WERI-Rb-1 (cell line): Measurements from ENCODE around the gene NMNAT3.

ENCODE experiments used
- DNase-seq: peaks from one replicate; pipeline ENCODE4 v3.0.0-alpha.2; 2020
- H3K27ac ChIP-seq: fragments of 250-450 bp; sonication (Bioruptor Pico); 2 replicates; pipeline ENCODE4 v1.5.1; 2020; ENCODE audit warnings: mild to moderate bottlenecking, moderate library complexity
- H3K27me3 ChIP-seq: fragments of 250-450 bp; sonication (Bioruptor Pico); 2 replicates; pipeline ENCODE4 v1.5.1; 2021; ENCODE audit warnings: mild to moderate bottlenecking, low read depth, moderate library complexity; ENCODE audit not compliant: insufficient read depth, severe bottlenecking
- H3K36me3 ChIP-seq: fragments of 250-450 bp; sonication (Bioruptor Pico); 2 replicates; pipeline ENCODE4 v1.5.1; 2020; ENCODE audit warnings: mild to moderate bottlenecking, moderate library complexity
- H3K4me3 ChIP-seq: 2 replicates; pipeline ENCODE4 v1.5.1; 2011; ENCODE audit warnings: low read depth, mild to moderate bottlenecking, control low read depth, low read length
- H3K9me3 ChIP-seq: fragments of 250-450 bp; sonication (Bioruptor Pico); 2 replicates; pipeline ENCODE4 v1.5.1; 2021; ENCODE audit warnings: mild to moderate bottlenecking, moderate library complexity; ENCODE audit not compliant: severe bottlenecking
- TF ChIP-seq, protein P1 (sequence below): IDR thresholded peaks from 2 replicates; pipeline ENCODE4 v1.5.1; 2011; ENCODE audit warnings: low read depth, mild to moderate bottlenecking, control low read depth, inconsistent platforms, low read length

NMNAT3 gene

DNA sequence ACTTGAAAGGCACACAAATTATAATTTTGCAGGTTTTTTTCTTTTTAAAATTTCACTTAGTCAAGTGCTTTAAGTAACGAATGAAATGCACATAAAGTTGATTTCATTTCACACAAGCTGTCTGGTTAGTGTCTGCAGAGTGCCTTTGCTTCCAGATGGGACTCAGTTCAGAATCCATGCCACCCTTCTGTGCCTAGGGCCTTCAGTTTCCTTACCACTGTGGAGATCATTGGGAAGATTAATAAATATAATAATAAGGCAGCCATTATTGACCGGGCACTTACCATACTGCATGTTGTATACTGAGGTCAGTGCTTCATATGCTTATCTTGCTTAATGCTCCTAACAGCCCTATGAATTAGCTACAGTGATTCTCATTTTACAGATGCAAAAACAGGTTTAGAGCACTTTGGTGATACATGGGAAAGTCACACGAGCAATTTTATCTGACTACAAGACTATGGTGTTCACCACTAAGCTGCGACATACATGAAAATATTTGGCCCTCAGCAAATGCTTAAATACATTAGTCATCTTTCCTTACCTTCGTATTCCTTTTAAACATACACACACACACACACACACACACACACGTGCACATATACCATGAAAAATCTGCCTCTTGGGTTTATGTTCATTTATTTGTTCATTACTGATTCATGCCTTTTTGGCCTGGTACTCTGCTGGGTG is 3.1 kb downstream of the NMNAT3 start:
- DNase-seq, result no peak
- Histone ChIP-seq H3K27ac (no peak overlapping the region), H3K27me3 (no peaks in the 10 kb centered on the region), H3K9me3 (no peaks in the 10 kb centered on the region), H3K4me3 (no peak overlapping the region), H3K36me3 (no peaks in the 10 kb centered on the region)
- TF ChIP-seq, protein P1, sequence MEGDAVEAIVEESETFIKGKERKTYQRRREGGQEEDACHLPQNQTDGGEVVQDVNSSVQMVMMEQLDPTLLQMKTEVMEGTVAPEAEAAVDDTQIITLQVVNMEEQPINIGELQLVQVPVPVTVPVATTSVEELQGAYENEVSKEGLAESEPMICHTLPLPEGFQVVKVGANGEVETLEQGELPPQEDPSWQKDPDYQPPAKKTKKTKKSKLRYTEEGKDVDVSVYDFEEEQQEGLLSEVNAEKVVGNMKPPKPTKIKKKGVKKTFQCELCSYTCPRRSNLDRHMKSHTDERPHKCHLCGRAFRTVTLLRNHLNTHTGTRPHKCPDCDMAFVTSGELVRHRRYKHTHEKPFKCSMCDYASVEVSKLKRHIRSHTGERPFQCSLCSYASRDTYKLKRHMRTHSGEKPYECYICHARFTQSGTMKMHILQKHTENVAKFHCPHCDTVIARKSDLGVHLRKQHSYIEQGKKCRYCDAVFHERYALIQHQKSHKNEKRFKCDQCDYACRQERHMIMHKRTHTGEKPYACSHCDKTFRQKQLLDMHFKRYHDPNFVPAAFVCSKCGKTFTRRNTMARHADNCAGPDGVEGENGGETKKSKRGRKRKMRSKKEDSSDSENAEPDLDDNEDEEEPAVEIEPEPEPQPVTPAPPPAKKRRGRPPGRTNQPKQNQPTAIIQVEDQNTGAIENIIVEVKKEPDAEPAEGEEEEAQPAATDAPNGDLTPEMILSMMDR, result no peak

DNA sequence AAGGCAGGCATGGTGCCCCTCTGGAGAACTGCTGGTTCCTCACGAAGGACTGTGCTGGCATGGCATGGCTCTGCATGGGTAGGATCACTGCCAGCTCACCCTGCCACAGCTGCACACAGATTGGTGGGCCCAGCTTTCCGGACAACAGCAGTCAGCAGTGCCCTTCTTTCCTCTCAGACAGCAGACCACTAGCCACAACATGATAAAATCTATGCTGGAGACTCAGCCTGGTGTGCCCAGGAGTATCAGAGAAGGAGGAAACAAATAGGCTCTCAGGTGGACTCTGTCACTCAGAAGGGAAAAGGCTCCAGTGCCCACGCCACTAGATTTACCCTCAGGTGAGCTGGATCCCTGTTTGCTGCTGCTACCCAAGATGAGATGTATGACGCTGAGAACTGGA is 4.9 kb downstream of the NMNAT3 start:
- no peak overlapping the region for H3K27ac ChIP-seq
- TF ChIP-seq, protein P1, result no peak
- no peaks in the 10 kb centered on the region for H3K36me3 ChIP-seq
- H3K4me3 ChIP-seq, result no peak overlapping the region
- H3K27me3 ChIP-seq, result no peaks in the 10 kb centered on the region
- no peak for DNase-seq
- no peaks in the 10 kb centered on the region for H3K9me3 ChIP-seq

DNA sequence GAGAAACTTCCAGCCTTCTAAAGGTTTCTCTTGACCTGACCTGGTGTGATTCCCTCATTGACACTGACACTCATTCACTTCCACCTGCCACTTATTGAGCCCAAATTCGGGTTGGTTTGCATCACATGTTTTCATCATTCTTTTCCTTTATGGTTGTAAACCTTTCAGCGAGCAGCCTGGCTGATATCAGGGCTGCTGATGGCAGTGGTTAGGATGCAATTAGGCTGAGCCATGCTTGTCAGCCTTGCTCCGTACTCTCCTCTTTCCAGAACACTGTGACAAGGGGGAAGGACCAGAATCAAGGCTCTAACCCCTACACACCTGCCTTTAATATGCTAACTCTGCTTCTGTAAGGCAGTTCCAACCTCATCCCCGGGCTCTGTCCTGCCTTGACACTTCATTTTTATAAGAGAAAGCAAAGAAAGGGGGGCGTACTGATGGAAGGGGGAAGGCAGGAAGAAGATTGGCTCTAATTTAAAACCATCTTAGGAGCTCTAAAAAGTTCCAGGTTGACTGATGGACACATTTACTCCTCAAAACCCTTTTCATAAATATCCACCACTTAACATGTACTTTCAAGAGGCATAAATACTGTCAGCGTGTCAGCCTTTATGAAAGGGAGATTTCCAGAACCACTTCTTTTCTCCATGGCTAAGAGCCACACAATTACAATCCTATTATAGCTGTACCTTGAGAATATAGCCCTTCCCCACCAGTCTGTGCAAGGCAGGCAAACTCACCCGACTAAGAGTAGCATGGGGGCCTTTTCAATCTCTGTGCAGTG is 5.7 kb downstream of the NMNAT3 start:
- H3K36me3 ChIP-seq, result no peaks in the 10 kb centered on the region
- H3K9me3 ChIP-seq, result no peaks in the 10 kb centered on the region
- no peaks in the 10 kb centered on the region for H3K27me3 ChIP-seq
- no peak overlapping the region for H3K27ac ChIP-seq
- H3K4me3 ChIP-seq, result no peak overlapping the region
- TF ChIP-seq, protein P1, result no peak
- DNase-seq, result no peak

DNA sequence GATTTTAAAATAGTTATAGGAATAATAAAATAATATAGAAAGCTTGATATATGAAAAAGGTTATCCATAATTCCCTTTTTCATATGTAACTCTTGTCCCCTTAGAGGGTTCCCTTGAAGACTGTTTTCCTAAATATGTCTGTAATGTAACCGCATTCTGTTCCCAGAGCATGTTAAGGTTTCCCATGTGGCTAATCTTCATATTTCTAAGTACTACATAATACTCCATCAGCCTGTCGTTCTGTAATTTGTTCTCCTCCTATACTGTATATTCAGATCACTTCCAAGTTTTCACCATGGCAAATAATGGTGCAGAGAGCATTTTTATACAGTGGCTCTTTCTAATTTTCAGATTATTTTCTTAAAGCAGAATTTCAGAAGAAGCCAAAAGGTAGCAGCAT is 6.7 kb downstream of the NMNAT3 start:
- Histone ChIP-seq H3K36me3 (no peaks in the 10 kb centered on the region), H3K27ac (no peak overlapping the region), H3K27me3 (no peaks in the 10 kb centered on the region), H3K4me3 (no peak overlapping the region), H3K9me3 (no peaks in the 10 kb centered on the region)
- TF ChIP-seq, protein P1, result no peak
- no peak for DNase-seq

DNA sequence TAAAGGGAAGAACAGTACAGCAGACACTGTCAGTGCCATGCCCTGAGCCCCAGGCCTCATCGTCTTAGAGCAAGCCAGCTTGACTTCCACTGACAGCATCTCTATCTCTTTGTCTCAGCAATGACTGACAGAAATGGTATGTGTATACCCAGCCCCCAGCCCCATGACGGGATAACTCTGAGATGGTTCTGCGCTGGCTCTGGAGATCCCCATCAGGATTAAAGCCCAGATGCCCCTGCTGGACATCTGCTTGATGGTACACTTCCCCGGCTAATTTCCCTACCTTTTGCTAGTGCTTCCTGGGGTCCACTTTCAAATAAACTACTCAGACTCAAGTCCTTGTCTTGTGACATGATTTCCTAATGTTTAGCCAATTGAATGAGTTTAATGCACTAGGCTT is 7.6 kb downstream of the NMNAT3 start:
- H3K27ac ChIP-seq, result no peak overlapping the region
- H3K27me3 ChIP-seq, result no peaks in the 10 kb centered on the region
- TF ChIP-seq, protein P1, result no peak
- no peaks in the 10 kb centered on the region for H3K9me3 ChIP-seq
- DNase-seq, result peak; percentile 13
- no peak overlapping the region for H3K4me3 ChIP-seq
- H3K36me3 ChIP-seq, result no peaks in the 10 kb centered on the region
